ENCODE data around the gene EBLN2.

EBLN2 gene

DNA sequence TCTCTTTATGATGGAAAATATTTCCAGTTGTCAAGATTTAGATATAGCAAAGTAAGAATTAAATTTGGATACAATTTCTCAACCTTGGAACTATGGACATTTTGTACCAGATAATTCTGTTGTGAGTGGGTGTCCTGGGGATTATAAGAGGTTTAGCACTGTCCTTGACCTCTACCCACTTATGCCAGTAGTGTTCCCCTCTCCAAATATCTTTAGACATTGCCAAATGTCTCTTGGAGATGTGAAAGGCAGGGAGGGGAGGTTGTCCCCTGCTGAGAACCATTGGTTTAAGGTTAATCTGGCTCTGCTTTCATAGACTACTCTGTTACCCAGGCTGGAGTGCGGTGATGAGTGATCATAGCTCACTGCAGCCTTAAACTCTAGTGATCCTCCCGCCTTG lies at the start of gene EBLN2:
EBLN2 (plus strand) TSS at position 244 of the 400 bp plus-strand sequence. CDS start 423 bp downstream, outside the sequence.
- no peak for DNase-seq (ENCODE audit: low read depth, low spot score)

DNA sequence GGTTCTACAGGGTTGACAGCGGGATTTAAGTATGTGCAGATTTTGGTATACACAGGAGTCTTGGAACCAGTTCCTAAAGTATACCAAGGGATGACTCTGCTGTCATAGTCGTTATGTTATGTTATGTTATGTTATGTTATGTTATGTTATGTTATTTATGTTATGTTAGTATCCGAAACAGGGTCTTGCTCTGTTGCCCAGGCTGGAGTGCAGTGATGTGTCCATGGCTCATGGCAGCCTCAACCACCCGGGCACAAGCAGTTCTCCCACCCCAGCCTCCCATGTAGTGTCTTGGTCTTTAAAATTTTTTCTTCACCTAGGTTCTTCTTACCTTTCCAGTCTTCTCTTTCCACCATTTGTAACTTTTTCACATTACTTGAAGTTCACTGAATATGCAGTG lies 43.2 kb upstream of the EBLN2 start:
- no peak for DNase-seq (ENCODE audit: low read depth, low spot score)

DNA sequence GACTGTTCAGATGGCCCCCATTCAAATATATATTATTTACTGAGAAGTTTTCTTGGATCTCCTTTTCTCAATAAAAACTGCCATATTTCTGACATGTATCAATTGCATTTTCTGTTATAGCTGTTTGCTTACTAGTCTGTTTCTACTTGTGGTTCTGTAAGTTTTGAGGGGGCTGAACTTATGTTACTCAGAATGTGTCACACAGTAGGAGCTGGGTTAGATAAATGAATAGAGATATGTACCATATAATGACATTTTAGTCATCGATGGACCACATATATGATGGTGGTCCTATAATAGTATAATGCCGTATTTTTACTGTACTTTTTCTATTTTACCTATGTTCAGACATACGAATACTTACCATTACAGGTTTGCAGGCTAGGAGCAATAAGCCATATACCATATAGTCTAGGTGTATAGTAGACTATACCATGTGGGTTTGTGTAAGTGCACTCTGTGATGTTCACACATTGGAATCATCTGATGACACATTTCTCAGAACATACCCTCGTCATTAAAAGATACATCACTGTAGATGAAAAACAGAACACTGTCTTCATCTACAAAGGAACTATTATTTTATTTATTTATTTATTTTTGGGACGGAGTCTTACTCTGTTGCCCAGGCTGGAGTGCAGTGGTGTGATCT lies 42.5 kb upstream of the EBLN2 start:
- no peak for DNase-seq (ENCODE audit: low read depth, low spot score)

- DNase-seq (ENCODE audit: low read depth, low spot score), result no peak
These were observed 40.1 kb upstream of the EBLN2 start for GRCh38 chr3:73021301-73021835.

DNA sequence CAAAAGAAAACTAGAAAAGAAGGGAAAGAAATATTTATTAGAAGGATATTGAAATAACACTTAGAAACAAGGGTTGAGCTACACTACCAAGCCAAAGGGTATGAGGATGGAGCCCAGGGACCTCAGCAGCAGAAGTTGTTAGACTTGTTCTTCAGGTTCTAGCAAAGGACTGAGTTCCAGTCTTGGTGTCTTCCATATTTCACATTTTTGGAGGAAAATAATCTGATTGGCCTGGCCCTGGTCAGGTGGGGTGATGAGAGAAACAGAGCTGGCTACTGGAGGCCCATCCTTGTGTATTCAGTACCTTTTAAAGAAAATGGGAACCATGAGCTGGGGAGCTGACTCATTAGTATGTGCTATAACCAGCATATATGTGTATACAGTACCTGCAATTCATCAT lies 36.6 kb upstream of the EBLN2 start:
- DNase-seq (ENCODE audit: low read depth, low spot score), result no peak

- no peak for DNase-seq (ENCODE audit: low read depth, low spot score)
These were observed 35.2 kb upstream of the EBLN2 start for GRCh38 chr3:73026111-73026759.

DNA sequence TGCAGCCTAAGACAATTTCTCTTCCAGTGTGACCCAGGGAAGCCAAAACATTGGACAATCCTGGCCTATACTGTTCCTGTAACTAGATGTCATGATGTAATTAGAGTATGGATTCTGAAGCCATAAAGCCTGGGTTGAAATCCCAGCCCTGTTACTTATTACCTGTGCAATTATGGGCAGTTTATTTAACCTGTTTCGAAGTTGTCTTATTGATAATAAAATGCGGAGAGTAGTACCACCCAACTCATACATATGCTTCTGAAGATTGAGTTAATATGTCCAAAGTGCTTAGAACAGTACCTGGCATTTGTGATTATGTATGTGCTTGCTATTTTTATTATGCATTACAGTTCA lies 34.7 kb upstream of the EBLN2 start:
- DNase-seq (ENCODE audit: low read depth, low spot score), result no peak

DNA sequence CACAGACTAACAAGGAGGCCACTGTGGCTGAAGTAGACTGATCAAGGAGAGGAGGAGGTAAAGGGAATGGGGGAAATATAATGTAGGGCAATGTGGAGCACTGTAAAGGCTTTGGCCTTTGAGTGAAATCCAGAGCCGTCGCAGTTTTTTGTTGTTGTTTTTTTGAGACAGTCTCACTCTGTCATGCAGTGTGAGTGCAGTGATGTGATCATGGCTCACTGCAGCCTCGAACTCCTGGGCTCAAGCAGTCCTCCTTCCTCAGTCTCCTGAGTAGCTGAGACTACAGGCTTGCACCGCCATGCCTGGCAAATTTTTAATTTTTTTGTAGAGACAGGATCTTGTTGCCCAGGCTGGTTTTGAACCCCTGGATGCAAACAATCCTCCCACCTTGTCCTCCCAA lies 32.7 kb upstream of the EBLN2 start:
- DNase-seq (ENCODE audit: low read depth, low spot score), result no peak

GRCh38 chr3:73029321-73029796 lies 32.1 kb upstream of the EBLN2 start:
- DNase-seq (ENCODE audit: low read depth, low spot score), result no peak

DNA sequence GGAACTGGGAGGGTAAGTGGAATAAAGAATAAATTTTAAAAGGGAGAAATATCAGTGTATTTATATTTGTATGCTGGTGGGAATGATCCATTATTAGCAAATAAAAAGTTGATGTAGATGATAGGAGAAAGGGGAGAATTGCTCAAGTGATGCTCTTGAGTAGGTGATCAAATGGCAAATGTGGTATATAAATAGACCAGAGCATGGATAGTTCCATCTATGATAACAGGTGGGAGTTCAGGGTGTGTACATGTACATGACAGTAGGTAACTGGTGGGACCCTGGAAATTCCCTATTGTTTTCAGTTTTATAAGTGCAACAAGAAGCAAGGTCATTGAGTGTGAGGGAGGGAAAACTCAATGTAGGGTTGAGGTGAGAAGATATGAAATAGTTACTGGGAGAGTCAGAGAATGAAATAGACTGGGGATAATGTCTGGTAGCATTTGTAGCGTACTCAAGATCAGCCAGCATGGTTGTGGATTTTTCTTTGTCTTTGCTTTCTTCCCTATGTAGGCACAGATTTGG lies 31.3 kb upstream of the EBLN2 start:
- no peak for DNase-seq (ENCODE audit: low read depth, low spot score)

DNA sequence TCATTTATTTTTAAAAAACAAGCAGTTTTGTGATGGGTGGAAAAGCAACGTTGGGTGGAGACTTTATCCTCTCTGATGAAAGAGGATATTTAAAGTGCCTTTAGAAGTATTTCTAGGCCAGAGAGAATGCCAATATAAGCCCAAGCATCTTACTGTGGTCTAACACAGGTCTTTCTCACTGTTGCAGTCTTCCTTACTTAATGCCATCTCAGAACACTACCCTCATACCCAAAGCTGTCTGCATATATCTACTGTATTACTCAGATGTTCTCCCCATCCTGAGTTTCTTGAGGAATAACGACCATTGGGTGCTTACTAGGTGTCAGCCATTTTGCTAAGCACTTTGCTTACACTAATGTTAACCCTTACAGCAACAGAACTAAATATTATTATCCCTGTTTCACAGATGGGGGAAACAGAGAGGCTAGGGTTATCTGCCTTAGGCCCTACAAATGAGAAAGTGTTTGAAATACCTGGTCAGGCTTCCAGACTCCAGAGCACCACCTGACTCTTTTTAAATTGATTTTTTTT lies 29.8 kb upstream of the EBLN2 start:
- DNase-seq (ENCODE audit: low read depth, low spot score), result no peak

DNA sequence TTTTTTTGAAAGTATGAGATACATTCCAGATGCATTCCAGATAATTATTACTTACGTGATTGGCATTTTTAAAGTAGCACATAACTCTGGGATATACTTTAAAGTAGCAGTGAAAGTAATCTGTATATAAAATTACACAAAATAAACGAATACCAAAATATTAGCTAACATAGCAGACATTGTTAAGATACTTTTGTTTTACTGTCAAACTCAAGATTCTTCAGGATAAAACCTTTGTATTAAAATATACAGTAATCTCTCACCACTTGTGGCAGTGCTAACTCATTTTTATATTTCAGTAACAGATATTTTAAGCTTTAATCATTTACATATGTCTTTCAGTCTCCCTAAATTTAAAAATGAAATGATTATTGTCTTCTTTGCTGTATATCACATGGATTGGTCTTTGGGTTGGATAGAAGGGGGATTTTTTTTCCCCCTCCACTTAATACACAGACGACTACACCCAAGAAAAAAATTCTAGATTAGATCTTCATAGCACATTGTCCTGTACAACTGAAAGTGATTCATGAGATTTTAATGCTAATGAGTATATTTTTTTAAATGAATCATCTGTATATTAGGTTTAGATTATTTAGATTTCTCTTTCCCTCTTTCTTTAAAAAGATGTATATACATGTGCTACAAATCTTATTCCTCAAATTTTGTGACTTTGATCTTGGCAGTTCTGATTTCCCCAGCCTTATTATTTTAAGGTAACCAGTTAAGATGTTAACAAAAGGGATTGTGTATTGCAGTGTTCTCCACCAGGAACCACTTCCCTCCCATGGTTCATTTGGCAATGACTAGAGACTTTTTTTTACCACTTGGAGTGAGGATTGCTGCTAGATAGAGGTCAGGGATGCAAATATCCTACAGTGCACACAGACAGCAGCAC lies 24.5 kb upstream of the EBLN2 start:
- no peak for DNase-seq (ENCODE audit: low read depth, low spot score)

- no peak for DNase-seq (ENCODE audit: low read depth, low spot score)
These were observed 19.9 kb upstream of the EBLN2 start for GRCh38 chr3:73041537-73041936.

DNA sequence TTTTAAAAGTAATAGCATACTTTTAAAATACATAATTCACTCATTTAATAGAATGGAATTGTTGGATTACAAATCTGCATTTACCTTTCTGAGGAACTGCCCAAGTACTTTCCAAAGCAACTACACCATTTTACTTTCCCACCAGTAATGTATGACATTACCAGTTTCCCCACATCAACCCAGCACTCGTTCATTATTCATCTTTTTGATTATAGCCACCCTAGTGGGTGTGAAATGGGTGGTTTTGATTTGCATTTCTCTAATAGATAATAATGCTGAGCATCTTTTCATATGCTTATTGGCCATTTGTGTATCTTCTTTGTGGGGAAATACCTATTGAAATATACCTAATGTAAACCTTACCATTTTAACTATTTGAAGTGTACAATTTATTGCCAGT lies 18.0 kb upstream of the EBLN2 start:
- no peak for DNase-seq (ENCODE audit: low read depth, low spot score)

DNA sequence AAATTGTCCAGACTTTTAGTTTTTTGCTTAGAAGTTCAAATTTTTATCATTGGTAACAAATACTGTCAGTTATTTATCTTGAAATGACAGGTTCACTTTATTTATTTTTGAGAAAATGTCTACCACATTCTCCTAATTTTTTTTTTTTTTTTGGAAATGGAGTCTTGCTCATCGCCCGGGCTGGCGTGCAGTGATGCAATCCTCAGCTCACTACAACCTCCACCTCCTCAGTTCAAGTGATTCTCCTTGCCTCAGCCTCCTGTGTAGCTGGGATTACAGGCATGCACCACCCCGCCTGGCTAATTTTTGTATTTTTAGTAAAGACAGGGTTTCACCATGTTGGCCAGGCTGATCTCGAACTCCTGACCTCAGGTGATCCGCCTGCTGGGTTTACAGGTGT lies 16.1 kb upstream of the EBLN2 start:
- DNase-seq (ENCODE audit: low read depth, low spot score), result no peak

GRCh38 chr3:73046195-73046594 lies 15.3 kb upstream of the EBLN2 start:
- no peak for DNase-seq (ENCODE audit: low read depth, low spot score)

DNA sequence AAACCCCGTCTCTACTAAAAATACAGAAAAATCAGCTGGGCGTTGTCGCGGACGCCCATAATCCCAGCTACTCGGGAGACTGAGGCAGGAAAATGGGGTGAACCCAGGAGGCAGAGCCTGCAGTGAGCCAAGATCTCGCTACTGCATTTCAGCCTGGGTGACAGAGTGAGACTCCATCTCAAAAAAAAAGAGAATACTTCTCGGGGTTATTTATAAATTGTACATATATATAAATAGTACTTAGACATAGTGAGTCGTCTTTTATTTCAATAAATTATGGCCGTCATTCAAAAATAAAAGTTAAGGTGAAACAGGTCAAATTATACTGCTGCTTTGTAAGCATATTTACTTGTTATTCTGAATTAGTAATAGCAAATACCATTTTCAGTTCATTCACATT lies 12.1 kb upstream of the EBLN2 start:
- DNase-seq (ENCODE audit: low read depth, low spot score), result no peak

- no peak for DNase-seq (ENCODE audit: low read depth, low spot score)
These were observed 8.6 kb upstream of the EBLN2 start for GRCh38 chr3:73052857-73053256.

- DNase-seq (ENCODE audit: low read depth, low spot score), result no peak
These were observed 5.9 kb upstream of the EBLN2 start for GRCh38 chr3:73055583-73055982.

GRCh38 chr3:73056014-73056844 lies 5.2 kb upstream of the EBLN2 start:
- DNase-seq (ENCODE audit: low read depth, low spot score), result no peak

DNA sequence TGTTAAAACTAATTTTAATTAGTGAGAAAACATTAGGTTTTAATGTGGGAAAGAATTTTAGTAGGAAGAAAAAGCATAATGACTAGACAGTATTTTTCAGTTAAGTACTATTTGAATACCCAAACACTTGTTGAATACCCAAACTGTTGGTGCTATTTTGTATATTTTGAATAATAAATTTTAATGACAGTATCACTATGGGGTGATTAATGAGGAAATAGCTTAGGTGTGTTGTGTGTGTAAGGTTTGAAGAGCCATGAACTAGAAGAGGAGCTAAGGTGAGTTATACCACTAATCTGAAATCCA lies 4.7 kb upstream of the EBLN2 start:
- DNase-seq (ENCODE audit: low read depth, low spot score), result no peak
